ENCODE results near the gene FLOT1.

The FLOT1 gene

GRCh38 chr6:30742316-30743098 lies at the start of gene FLOT1:
FLOT1 (minus strand) TSS chr6:30742687; CDS start chr6:30742189, 498 bp downstream.
- Mint-ChIP-seq H3K4me3 (peak within 1 kb of the TSS; percentile 98), H3K4me1 (peaks cover 76% of the 10 kb centered on the region), H3K36me3 (peaks cover 78% of the 10 kb centered on the region), H3K9me3 (no peaks in the 10 kb centered on the region), H3K27ac (peak within 1 kb of the TSS; percentile 98)
- DNase-seq (ENCODE audit: low spot score in 2 of 2), result peak; percentile 98 to 100
- peak; percentile 84 for ATAC-seq

GRCh38 chr6:30790724-30791383 lies 48.4 kb upstream of the FLOT1 start:
- peaks cover 45% of the 10 kb centered on the region for H3K4me1 Mint-ChIP-seq
- H3K36me3 Mint-ChIP-seq, result peaks cover 9% of the 10 kb centered on the region
- DNase-seq (ENCODE audit: low spot score in 2 of 2) (no peak), ATAC-seq (no peak)
- H3K27ac Mint-ChIP-seq, result peak overlapping the region; percentile 71
- no peaks in the 10 kb centered on the region for H3K9me3 Mint-ChIP-seq
- no peak overlapping the region for H3K4me3 Mint-ChIP-seq

DNA sequence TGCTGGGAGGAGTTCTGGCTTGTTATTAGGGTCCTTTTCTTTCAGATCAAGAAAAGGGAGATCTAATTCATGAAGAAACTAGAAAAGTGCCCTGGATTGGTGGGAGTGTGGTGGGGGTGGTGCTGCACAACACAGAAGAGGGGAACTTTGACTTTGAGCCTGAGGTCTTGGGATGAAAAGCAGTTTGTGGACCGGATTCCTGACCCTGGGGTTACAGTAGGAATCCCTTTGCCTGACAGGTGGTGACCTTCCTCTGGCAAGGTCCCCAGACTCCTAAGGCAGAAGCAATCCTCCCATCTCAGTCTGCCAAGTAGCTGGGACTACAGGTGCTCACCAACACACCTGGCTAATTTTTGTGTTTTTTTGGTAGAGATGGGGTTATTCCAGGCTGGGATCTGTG lies 47.1 kb upstream of the FLOT1 start:
- Mint-ChIP-seq H3K4me3 (no peak overlapping the region), H3K9me3 (no peaks in the 10 kb centered on the region), H3K36me3 (peaks cover 9% of the 10 kb centered on the region), H3K4me1 (peaks cover 55% of the 10 kb centered on the region), H3K27ac (no peak overlapping the region)
- no peak for ATAC-seq
- DNase-seq (ENCODE audit: low spot score in 2 of 2), result no peak

DNA sequence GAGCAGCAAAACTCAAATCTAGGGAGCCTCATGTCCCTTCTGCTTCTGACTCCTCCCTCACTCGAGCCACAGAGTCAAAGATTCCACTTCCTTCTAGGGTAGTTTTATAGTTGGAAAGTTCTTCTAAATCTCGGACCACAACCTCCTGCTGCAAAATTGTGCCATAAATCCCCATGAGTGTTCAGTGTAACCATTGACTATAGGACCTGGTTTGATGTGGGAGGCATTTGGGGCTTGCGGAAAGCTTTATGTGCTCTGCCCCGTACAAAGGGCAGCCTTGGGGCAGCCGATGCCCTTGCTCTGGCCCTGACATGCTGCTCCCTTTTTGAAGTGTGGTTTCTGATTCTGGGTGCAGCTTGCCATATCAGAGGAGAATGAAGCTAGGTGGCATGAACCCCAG lies 45.5 kb upstream of the FLOT1 start:
- peak overlapping the region; percentile 30 for H3K4me3 Mint-ChIP-seq
- peaks cover 9% of the 10 kb centered on the region for H3K36me3 Mint-ChIP-seq
- H3K9me3 Mint-ChIP-seq, result no peaks in the 10 kb centered on the region
- peaks cover 45% of the 10 kb centered on the region for H3K4me1 Mint-ChIP-seq
- DNase-seq (ENCODE audit: low spot score in 2 of 2), result no peak
- peak; percentile 36 for ATAC-seq
- peak overlapping the region; percentile 12 for H3K27ac Mint-ChIP-seq

GRCh38 chr6:30782425-30783014 lies 40.0 kb upstream of the FLOT1 start:
- Mint-ChIP-seq H3K9me3 (no peaks in the 10 kb centered on the region), H3K36me3 (peaks cover 5% of the 10 kb centered on the region), H3K4me3 (no peak overlapping the region), H3K27ac (no peak overlapping the region), H3K4me1 (peaks cover 42% of the 10 kb centered on the region)
- ATAC-seq (no peak), DNase-seq (ENCODE audit: low spot score in 2 of 2) (no peak)

- DNase-seq (ENCODE audit: low spot score in 2 of 2) (no peak), ATAC-seq (no peak)
- no peaks in the 10 kb centered on the region for H3K9me3 Mint-ChIP-seq
- H3K36me3 Mint-ChIP-seq, result peaks cover 5% of the 10 kb centered on the region
- no peak overlapping the region for H3K4me3 Mint-ChIP-seq
- H3K4me1 Mint-ChIP-seq, result peaks cover 46% of the 10 kb centered on the region
- no peak overlapping the region for H3K27ac Mint-ChIP-seq
Measured at GRCh38 chr6:30781743-30782424, 39.4 kb upstream of the FLOT1 start.

GRCh38 chr6:30781395-30781742 lies 38.9 kb upstream of the FLOT1 start:
- H3K27ac Mint-ChIP-seq, result no peak overlapping the region
- H3K4me1 Mint-ChIP-seq, result peaks cover 41% of the 10 kb centered on the region
- H3K9me3 Mint-ChIP-seq, result no peaks in the 10 kb centered on the region
- DNase-seq (ENCODE audit: low spot score in 2 of 2) (no peak), ATAC-seq (no peak)
- H3K36me3 Mint-ChIP-seq, result peaks cover 4% of the 10 kb centered on the region
- no peak overlapping the region for H3K4me3 Mint-ChIP-seq

- H3K36me3 Mint-ChIP-seq, result no peaks in the 10 kb centered on the region
- H3K27ac Mint-ChIP-seq, result no peak overlapping the region
Measured at GRCh38 chr6:30780642-30780920, 38.1 kb upstream of the FLOT1 start.

GRCh38 chr6:30779850-30780641 lies 37.6 kb upstream of the FLOT1 start:
- Mint-ChIP-seq H3K4me3 (no peak overlapping the region), H3K4me1 (peaks cover 27% of the 10 kb centered on the region), H3K27ac (peak overlapping the region; percentile 8)

More at GRCh38 chr6:30780642-30780920, 38.1 kb upstream of the FLOT1 start:
- peaks cover 33% of the 10 kb centered on the region for H3K4me1 Mint-ChIP-seq
- no peak overlapping the region for H3K4me3 Mint-ChIP-seq
- ATAC-seq (no peak), DNase-seq (ENCODE audit: low spot score in 2 of 2) (no peak)
- H3K9me3 Mint-ChIP-seq, result no peaks in the 10 kb centered on the region

DNA sequence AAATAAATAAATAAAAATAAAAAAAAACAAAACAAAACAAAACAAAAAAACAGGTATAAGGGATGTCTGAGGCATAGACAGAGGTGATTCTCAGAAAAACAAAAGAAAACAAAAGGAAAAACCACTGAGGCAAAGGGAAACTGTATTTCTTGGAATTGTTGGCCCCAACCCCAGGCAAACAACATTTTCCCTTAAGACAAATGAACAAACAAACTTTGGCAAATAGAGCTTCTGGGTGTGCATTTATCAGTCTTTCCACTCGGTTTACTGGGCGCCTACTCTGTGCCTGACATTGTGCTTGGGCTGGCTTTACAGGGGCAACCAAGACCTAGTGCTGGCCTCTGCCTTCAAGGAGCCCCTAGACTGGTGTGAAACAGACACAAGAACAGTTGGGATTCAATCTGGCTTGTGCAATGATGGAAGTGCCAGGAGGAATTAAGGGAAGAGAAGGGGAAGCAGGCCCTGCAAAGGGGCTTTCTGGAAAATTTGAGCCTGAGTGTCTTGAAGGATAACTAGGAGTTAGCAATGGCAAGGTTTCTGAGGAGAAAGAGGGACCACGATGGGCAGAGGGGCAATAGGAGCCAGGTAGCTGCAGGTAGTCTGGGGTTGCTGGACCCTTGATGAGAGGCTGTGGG lies 35.6 kb upstream of the FLOT1 start:
- ATAC-seq (no peak), DNase-seq (ENCODE audit: low spot score in 2 of 2) (no peak)
- no peaks in the 10 kb centered on the region for H3K36me3 Mint-ChIP-seq
- no peak overlapping the region for H3K4me3 Mint-ChIP-seq
- peak overlapping the region; percentile 65 for H3K27ac Mint-ChIP-seq
- no peaks in the 10 kb centered on the region for H3K9me3 Mint-ChIP-seq
- H3K4me1 Mint-ChIP-seq, result peaks cover 27% of the 10 kb centered on the region

More at GRCh38 chr6:30779850-30780641, 37.6 kb upstream of the FLOT1 start:
- ATAC-seq, result no peak
- no peak for DNase-seq (ENCODE audit: low spot score in 2 of 2)
- Mint-ChIP-seq H3K9me3 (no peaks in the 10 kb centered on the region), H3K36me3 (no peaks in the 10 kb centered on the region)

GRCh38 chr6:30777155-30777485 lies 34.6 kb upstream of the FLOT1 start:
- H3K9me3 Mint-ChIP-seq, result no peaks in the 10 kb centered on the region
- peak overlapping the region; percentile 49 for H3K27ac Mint-ChIP-seq
- H3K4me1 Mint-ChIP-seq, result peaks cover 37% of the 10 kb centered on the region
- ATAC-seq, result no peak
- no peaks in the 10 kb centered on the region for H3K36me3 Mint-ChIP-seq
- H3K4me3 Mint-ChIP-seq, result no peak overlapping the region
- DNase-seq (ENCODE audit: low spot score in 2 of 2), result no peak

- Mint-ChIP-seq H3K9me3 (no peaks in the 10 kb centered on the region), H3K27ac (peak overlapping the region; percentile 49), H3K4me3 (no peak overlapping the region), H3K36me3 (no peaks in the 10 kb centered on the region), H3K4me1 (peaks cover 40% of the 10 kb centered on the region)
- DNase-seq (ENCODE audit: low spot score in 2 of 2) (no peak), ATAC-seq (no peak)
Measured at GRCh38 chr6:30776390-30777154, 34.1 kb upstream of the FLOT1 start.

DNA sequence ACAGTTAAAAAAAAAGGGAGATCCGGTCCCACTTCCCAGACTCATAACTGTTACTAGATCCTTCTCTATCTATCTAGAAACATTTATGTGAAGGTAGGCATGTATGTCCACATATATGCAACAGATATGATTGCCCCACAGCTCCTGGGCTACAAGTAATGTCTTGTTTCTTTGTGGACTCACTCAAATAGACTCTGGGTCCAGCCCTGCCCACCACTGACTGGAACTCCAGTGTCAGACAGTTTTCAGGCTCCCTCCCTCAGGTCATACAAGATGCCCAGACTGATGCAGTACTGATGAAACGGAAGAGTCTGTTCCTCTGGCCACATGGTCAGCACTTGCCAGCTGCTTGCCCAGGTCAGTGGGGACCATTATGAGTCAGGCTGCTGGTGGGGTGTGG lies 32.6 kb upstream of the FLOT1 start:
- H3K4me1 Mint-ChIP-seq, result peaks cover 51% of the 10 kb centered on the region
- peaks cover 3% of the 10 kb centered on the region for H3K36me3 Mint-ChIP-seq
- DNase-seq (ENCODE audit: low spot score in 2 of 2), result no peak

GRCh38 chr6:30774701-30775100 lies 32.2 kb upstream of the FLOT1 start:
- Mint-ChIP-seq H3K9me3 (no peaks in the 10 kb centered on the region), H3K4me3 (no peak overlapping the region), H3K4me1 (peaks cover 52% of the 10 kb centered on the region), H3K27ac (no peak overlapping the region), H3K36me3 (peaks cover 7% of the 10 kb centered on the region)
- ATAC-seq, result no peak
- no peak for DNase-seq (ENCODE audit: low spot score in 2 of 2)

More for the DNA sequence above, 32.6 kb upstream of the FLOT1 start:
- Mint-ChIP-seq H3K4me3 (no peak overlapping the region), H3K9me3 (no peaks in the 10 kb centered on the region), H3K27ac (no peak overlapping the region)
- ATAC-seq, result no peak

All from stimulated activated effector memory CD8-positive, alpha-beta T cell treated with anti-CD3 and anti-CD28 coated beads, Interleukin-12 subunit alpha, Interleukin-12 subunit beta, amount 100 ng/mL, for 72 hours (primary cell).